T47D (cell line): Measurements from ENCODE around the gene KCNG2.

Experiments
- DNase-seq, 2 experiments: peaks; one replicate each; pipeline versions ENCODE4 v3.0.0 to v3.0.0-alpha.2; 2011 to 2012; ENCODE audit warnings: low read depth in 1 of 2, low spot score in 1 of 2
- JUND ChIP-seq: IDR thresholded peaks from 2 replicates; pipeline ENCODE4 v1.6.1; 2012; ENCODE audit warnings: low read depth
- in situ Hi-C: cut with HindIII; loops from 2 replicates; pipeline ENCODE4 v1.10.0; 2016; ENCODE audit warnings: low sequenced_read_pairs, low pct_unique_long_range_greater_than_20kb

The KCNG2 gene

GRCh38 chr18:79755496-79756142 is 42.1 kb upstream of the KCNG2 start:
- in situ Hi-C loops, result no loop called here
- no peak for DNase-seq
- TF ChIP-seq JUND, result no peak

GRCh38 chr18:79756143-79756500 is 41.6 kb upstream of the KCNG2 start:
- TF ChIP-seq JUND, result no peak
- DNase-seq, result no peak
- in situ Hi-C loops, result no loop called here

GRCh38 chr18:79756826-79757225 is 40.9 kb upstream of the KCNG2 start:
- DNase-seq, result no peak
- no peak for TF ChIP-seq JUND
- in situ Hi-C loops, result no loop called here

DNA sequence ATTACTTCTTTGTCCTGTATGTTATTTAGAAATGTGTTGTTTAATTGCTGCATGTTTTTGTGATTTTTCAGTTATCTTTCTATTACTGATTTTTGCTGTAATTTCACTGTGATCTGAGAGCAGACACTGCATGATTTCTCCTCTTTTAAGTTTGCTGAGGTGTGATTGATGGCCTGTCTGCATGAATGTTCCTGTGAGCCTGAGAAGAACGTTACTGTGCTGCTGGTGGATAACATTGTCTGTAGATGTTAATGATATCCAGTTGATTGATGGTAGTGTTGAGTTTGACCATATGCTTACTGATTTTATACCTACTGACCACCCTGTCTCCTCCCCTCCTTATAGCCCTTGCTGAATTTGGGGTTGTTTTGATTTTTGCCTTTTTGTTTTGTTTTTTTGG is 37.4 kb upstream of the KCNG2 start:
- in situ Hi-C loops, result no loop called here
- no peak for TF ChIP-seq JUND
- no peak for DNase-seq

DNA sequence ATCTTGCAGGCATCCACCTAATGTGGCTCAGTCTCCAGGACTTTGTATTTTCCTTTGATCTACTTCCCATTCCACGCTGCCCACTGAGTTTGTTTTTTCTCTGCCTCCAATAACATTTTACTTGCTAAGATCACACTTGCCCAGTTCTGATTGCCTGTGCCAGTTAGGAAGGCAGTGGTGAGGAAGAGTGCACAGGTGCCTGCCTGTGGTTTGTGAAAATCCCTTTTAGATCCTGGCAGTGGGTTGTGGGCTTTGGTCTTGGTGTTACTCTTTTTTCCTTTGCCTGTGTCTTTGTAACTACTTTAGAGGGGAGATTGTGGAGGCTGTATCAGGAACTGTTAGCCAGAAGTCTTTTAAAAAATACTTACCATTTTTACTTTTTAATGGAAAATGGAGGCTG is 36.9 kb upstream of the KCNG2 start:
- no peak for TF ChIP-seq JUND
- in situ Hi-C loops, result no loop called here

GRCh38 chr18:79763407-79763806 is 34.3 kb upstream of the KCNG2 start:
- TF ChIP-seq JUND, result no peak
- in situ Hi-C loops, result no loop called here
- DNase-seq, result no peak

More for the DNA sequence above, 36.9 kb upstream of the KCNG2 start:
- DNase-seq, result no peak

DNA sequence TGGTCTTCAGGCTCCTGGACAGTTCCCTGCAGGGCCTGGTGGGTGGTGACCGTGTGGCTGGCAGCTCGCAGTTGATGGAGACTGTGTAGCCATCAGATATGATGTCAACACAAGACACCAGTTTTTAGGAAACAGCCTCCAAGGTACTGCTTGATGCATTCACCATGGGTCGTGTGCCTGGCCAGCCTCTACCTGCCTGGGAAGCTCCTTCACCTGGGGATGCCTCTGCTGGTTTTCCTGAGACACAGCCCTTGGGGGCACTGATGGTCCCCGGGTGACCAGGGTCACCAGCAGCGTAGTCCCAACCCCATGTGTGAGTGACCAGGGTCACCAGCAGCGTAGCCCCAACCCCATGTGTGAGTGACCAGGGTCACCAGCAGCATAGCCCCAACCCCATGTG is 33.6 kb upstream of the KCNG2 start:
- no peak for DNase-seq
- TF ChIP-seq JUND, result no peak

DNA sequence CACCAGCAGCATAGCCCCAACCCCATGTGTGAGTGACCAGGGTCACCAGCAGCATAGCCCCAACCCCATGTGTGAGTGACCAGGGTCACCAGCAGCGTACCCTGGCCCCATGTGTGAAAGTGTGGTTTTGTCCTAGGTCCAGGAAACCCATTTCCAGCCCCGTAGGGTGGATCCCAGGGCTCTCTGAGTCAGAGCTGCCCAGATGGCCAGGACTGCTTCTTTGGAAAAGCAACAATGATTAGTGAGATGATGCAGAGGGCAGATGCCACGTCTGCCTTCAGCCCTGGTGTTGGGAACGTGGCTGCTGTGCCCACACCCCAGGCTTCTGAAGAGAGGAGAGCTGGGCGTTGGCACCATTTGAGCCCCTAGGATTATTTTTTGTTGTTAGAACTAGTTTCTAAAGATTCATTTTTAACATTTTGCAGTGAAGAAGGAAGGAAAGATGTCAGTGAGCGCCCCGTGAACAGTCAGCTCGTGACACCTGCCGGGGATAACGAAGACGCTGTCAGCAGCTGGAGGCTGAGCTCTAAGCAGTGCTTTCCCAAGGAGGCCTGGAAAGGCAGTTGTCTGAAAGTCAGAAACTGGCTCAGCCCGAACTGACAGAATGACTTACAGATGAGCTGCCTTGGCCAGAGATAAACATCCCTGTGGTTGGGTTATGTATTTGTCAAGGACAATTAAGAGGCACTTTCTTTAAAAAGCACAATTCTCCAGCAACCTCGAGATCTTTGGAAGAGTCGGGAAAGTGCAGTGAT is 32.1 kb upstream of the KCNG2 start:
- in situ Hi-C loops, result no loop called here
- no peak for TF ChIP-seq JUND
- no peak for DNase-seq

More for the DNA sequence above, 33.6 kb upstream of the KCNG2 start:
- in situ Hi-C loops, result no loop called here

GRCh38 chr18:79766308-79766707 is 31.4 kb upstream of the KCNG2 start:
- in situ Hi-C loops, result no loop called here
- no peak for DNase-seq
- no peak for TF ChIP-seq JUND

DNA sequence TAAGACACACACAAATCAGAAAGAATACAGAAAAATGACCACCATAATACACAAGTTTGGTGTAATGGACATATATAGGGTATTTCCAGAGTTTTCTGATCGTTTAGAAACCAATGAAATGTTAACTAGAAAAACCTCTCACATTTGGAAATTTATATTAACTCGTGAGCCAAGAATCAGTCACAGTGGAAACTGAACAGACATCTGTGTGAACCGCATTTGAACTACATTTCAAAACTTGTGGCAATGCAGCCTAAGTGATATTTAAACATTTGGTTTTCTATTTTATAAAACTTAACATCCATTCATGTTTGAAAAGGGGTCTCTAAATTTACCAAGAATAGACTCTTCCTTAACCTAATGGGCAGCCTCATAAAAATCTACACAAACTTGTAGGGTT is 29.0 kb upstream of the KCNG2 start:
- TF ChIP-seq JUND, result no peak
- no peak for DNase-seq
- in situ Hi-C loops, result no loop called here

DNA sequence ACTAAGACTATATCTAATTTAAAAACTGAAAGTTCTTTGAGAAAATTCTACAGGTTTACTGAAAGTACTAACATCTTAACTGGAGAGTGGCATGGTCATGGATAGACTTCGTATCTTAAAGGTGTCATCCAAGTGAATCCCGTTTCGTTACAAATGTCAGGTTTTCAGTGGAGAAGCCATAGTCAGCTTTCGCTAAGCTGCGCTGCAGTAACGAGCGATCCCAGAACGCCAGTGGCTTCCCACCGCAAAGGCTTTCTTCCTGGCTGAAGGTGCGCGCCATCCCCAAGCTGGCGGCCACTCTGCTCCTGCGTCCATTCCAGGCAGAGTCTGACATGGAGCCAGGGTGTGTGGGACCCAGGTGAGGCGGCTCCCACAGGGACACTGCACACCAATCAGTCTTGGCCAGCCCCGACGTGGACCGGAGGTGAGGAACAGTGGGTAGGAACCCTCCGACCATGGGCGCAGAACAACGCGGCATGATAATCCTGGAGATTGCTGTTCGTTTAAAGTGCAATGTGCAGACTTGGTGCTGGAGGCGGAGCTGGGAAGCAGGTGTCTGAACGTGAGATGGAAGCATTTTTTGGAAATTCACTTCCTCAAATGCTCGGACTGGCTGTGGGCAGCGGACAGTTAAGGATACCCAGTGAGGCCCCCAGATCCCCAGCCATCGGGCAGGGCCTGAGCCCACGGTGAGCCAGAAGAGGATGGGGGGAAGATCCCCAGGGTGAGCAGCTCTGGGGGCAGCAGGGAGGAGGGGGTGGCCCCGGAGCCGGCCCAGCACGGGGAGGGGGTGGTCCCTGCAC is 27.8 kb upstream of the KCNG2 start:
- no peak for TF ChIP-seq JUND
- in situ Hi-C loops, result no loop called here
- no peak for DNase-seq

DNA sequence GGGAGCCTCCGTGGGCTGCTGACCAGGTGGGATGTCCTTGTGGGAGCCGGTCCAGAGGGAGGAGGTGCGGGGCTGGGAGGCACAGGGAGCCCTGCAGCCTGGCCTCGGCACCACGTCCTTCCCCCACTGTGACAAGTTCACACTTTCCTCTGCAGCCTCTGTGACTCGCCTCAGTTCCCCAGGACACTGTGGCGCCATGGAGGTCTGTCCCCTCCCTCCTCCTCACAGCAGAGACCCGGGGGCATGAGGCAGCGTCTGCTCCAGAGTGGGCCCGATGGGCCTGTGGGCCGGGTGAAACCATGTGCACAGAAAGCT is 27.3 kb upstream of the KCNG2 start:
- in situ Hi-C loops, result no loop called here
- DNase-seq, result no peak
- no peak for TF ChIP-seq JUND

- DNase-seq, result no peak
- TF ChIP-seq JUND, result no peak
- in situ Hi-C loops, result no loop called here
Measured at GRCh38 chr18:79770826-79771225, 26.9 kb upstream of the KCNG2 start.
